ENCODE data around the gene PHETA1.
"Not testable (repeated sequence)": the region's sequence is repeated elsewhere in the genome, so short reads cannot be mapped to it uniquely, and the experiment has no call there.

PHETA1 gene

GRCh38 chr12:111373231-111373630 is 4.3 kb upstream of the PHETA1 start:
- not testable (repeated sequence) for DNase-seq

DNA sequence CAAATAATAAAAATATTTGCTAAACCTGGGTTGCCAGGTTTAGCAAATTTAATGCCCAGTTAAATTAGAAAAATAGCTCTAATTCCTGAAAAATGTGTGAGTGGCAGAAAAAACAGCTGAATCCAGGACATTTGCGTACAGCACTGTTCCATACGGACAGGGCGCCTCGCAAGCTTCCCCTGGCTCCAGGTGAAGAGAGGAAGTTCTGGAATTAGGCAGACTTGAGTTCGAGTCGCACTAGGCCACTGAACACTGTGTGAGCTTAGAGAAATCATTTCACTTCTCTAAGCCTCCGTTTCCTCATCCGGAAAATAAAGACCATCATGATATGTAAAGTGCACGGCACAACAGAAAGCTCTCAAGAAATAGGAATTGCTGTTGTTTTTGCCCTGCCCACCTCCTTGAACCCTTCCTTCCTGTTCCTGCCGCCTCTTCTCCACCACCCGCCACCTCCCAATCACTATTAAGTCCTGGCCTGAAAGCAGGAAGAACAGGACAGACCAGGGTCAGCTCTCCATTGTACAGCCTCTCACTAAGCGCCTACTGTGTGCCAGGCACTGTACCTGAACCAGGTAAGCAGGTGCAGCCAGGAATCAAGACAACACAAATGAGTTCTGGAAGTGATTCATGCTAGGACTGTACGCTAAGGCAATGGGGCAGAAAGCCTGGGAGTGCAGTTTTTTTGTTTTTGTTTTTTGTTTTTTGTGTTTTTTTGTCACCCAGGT is 763 bp upstream of the PHETA1 start:
- no peak for DNase-seq

DNA sequence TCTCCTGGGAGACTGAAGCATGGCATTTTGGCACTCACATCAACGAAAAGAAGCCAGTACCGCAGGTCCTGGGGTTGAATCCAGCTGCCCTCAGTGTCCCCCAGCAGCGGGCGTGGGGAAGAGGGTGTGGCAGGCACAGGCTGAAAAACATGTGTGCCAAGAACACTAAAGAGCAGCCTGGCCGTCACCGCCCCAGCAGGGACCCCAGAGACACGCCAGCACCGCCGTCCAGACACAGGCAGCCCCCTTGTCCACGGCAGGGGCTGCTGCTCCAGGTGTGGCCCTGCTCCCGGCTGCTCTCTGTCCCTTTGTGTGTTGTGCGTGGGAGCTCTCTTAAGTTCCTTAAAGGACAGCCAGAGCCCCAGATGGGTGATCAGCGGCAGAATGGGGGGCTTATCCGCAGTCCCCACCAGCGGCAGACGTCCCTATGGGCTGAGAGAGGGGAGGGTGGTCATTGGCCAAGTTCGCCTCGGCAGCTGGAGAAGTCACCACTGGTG is 556 bp downstream of the PHETA1 start:
- DNase-seq: peak in 3 of 56 donors; percentile 7 to 36 (median 18)

GRCh38 chr12:111367661-111368221 is 1.2 kb downstream of the PHETA1 start:
- DNase-seq: no peak

GRCh38 chr12:111366583-111366982 is 2.3 kb downstream of the PHETA1 start:
- DNase-seq: no peak

- no peak for DNase-seq
These were observed 2.8 kb downstream of the PHETA1 start for GRCh38 chr12:111366075-111366474.

DNA sequence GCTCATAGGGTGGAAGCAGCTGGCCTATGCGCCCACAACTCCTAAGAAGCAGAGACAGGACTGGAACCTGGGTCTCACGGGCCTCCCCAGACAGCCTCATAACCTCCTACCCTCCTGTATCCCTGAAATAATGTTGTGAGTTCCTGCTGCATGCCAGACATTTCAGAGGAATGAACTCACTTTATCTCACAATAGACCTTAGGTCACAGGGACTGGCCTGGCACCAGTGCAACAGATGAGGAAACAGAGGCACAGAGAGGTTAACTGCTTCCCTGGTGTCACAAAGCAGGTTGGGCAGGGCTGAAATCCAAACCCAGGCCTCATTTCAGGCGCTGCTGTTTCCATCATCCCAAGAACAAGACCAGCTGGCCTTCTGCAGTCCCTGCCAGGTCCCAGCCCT is 5.3 kb downstream of the PHETA1 start:
- DNase-seq: no peak

DNA sequence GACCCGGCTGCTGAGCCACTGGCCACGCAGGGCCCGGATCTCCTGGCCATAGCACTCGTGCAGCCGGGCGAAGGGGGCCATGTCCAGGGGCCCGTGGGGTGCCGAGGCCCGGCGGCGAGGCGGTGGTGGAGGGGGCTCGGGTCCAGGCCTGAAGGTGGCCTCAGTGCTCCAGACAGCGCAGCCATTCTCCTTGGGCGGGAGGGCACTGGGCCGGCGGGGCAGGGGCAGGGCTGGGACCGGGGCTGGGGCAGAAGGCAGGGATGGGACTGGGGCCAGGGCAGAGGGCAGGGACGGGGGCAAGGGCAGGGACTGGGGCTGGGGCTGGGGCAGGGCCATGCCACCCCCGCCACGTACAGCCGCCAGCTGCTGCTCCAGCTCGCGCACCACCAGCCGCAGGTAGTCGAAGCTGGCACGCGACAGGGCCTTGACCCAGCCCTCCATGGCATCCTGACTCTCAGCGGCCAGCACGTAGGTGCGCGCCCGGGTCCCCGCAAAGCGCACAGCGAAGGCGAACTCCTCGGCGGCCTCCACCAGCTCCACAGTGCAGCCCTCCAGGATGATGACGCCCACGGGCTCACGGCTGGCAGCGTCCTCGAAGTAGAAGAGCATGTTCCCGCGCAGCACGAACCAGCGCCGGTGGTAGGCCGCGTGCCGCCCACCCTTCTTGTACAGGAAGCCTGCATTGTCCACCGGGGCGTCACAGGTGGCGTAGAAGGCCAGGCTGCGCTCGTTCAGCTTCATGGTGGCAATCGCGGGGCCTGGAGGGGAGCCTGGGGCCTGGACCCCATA is 6.0 kb downstream of the PHETA1 start:
- DNase-seq: no peak

DNA sequence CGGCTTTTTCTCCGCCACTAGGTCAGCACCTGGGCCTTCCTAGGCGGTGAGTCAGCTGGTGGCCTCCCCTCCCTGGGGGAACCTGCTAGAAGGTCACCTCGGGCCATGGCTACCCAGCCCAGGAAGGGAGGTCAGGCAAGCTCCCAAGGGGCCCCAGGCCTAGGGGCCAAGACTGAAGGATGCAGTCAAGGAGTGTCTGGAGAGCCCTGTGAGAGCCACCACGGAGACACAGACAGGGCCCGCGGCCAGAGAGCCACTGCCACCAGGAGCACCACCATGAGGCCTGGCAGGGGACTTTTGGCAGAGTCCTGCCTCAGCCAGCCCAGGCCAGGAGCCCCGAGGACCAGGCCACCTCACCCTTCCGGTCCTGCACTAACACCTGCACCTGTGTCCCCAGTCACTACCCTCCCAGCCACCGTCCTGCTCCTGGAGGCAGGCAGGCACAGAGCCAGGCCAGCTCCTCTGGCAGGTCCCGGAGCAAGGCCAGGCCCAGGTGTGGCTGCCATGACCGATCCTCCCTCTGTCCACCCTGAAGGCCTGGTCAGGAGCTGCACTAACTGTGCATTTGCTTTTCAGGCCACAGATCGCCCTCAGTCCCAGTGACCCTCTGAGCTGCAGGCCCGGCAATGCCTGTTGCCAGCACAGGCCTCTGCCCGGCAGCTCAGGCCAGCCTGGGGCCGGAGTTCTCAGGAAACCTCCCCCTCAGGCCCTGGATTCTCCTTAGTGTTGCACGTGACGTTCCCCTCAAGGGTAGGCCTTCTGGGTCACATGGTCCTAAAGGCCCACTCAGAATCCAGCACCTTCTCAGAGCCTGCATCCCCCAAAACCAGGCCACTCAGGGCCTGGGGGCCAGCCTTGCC is 6.9 kb downstream of the PHETA1 start:
- DNase-seq: peak in 4 of 56 donors; percentile 5 to 13 (median 9)

GRCh38 chr12:111361073-111361716 is 7.7 kb downstream of the PHETA1 start:
- DNase-seq: no peak

- DNase-seq: no peak
These were observed 8.5 kb downstream of the PHETA1 start for GRCh38 chr12:111360325-111360930.

- DNase-seq: no peak
These were observed 9.0 kb downstream of the PHETA1 start for GRCh38 chr12:111359914-111360276.

GRCh38 chr12:111359231-111359913 is 9.5 kb downstream of the PHETA1 start:
- no peak for DNase-seq

DNA sequence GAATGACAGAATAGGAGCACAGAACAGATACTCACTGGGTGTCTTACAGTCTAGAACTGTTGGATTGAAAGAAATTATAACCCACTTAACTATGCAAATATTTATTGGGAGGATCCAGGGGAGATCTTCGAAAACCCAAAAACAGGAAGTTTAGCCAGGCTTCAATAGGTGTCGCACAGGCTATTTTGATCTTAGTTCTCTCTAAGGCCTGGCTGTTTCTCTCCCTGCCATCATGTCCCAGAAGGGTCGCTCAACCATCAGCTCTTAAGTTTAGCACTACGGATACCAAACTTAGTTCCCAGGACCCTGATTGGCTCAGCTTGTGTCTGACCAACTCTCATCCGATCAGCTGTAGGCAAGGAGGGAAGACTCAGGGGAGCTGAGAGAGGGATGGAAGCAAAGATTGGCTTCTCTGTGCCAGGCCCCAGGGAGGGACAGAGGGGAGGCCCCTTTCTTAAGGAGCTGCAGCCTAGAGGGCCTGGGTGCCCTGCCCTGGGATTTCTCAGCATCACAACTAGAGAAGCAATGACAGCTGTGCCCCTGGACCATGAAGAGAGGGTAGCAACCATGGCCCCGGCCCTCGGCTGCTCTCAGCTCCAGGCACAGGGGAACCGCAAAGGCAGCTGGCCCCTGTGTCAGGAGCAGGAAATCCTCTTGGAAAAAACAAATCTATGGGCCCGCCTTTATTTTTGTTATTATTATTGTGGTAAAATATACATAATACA is 13.5 kb downstream of the PHETA1 start:
- DNase-seq: no peak

GRCh38 chr12:111354511-111354910 is 14.4 kb downstream of the PHETA1 start:
- no peak for DNase-seq

- no peak for DNase-seq
These were observed 15.1 kb downstream of the PHETA1 start for GRCh38 chr12:111353603-111354295.

GRCh38 chr12:111353026-111353425 is 15.9 kb downstream of the PHETA1 start:
- no peak for DNase-seq

GRCh38 chr12:111352296-111352993 is 16.4 kb downstream of the PHETA1 start:
- DNase-seq: no peak
